NCI-H128 (cell line): ENCODE results near the gene KLHL26.
A peak's percentile ranks its signal among the peaks of the same experiment; 100 is the strongest.
"Not testable (repeated sequence)": the region's sequence is repeated elsewhere in the genome, so short reads cannot be mapped to it uniquely, and the experiment has no call there.

Experiments
- DNase-seq: peaks from one replicate; lab custom pipeline; 2025; ENCODE audit not compliant: unreplicated experiment; lab: John Stamatoyannopoulos, UW

The KLHL26 gene

DNA sequence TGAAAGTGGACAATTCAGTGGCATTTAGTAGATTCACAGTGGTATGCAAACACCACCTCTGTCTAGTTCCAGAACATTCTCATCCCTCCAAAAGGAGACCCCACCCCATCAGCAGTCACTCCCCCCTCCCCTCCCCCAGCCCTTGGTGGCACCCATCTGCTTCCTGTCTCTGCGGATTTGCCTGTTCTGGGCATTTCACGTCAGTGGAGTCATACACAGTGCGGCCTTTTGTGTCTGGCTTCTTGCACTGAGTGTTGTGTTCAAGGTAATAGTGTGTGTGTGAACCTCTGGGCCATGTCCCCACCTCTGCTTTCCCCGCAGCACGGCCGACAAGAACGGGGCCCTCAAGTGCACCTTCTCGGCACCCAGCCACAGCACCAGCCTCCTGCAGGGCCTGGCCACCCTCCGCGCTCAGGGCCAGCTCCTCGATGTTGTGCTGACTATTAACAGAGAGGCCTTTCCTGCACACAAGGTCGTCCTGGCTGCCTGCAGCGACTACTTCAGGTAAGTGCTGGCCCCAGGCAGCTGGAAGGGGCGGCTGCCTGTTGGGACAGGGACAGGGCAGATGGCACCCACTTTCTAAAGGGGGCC lies 27.2 kb downstream of the KLHL26 start:
- no peak for DNase-seq

DNA sequence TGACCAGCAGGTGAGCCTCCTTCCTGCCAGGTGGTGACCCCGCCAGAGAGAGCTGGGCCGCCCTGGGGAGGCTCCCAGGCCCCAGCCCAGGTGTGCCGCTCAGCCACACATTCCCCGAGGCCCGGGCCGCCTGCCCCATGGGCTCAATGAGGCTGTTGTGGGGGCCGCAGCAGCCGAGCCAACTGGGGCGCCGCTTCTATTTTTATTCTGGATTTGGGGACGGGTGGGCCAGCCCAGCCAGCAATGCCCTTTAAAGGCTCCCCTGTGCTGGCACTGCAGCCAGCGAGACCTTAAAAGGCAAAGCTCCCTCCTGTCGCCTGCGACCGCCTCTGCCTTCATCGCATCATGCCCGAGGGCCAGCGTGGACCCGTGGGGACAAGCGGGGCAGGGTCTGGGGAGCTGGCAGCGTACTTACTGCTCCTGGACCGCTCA lies 29.0 kb downstream of the KLHL26 start:
- no peak for DNase-seq

DNA sequence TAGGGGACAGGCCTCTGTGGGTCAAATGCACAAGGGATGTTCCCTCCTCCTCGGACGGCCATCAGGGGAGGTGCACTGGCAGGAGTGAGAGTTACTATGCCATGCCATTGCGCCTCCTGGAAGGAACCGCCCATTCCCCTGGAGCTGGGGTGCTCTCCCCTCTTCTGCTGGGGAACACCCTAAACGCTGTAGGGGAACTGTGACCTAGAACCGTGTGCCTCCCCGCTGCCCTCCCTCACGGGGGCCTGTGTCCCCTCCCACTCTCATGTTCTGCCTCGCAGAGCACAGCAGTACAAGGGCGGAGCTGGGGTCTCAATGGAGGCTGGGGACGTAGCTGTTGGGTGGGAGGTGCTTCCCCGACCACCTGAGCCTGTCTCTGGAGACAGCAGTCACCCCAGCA lies 29.5 kb downstream of the KLHL26 start:
- no peak for DNase-seq

DNA sequence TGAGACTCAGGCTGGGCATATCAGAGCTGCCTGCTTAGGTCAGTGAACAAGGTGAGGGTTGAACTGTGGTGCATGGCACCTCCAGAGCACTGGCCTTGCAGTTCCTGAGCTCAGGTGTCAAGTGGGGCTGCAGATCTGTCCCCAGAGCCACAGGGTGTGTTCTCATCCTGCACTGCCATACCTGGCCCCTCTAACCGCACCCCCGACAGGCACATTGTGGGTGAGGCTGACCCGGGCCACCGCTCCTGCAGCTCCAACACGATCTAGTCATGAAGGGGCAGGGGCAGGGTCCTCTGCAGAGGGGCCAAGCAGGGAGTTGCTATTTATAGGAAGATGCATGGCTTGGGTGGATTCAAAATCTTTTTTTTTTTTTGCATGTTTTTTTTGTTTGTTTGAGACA lies 30.0 kb downstream of the KLHL26 start:
- no peak for DNase-seq

DNA sequence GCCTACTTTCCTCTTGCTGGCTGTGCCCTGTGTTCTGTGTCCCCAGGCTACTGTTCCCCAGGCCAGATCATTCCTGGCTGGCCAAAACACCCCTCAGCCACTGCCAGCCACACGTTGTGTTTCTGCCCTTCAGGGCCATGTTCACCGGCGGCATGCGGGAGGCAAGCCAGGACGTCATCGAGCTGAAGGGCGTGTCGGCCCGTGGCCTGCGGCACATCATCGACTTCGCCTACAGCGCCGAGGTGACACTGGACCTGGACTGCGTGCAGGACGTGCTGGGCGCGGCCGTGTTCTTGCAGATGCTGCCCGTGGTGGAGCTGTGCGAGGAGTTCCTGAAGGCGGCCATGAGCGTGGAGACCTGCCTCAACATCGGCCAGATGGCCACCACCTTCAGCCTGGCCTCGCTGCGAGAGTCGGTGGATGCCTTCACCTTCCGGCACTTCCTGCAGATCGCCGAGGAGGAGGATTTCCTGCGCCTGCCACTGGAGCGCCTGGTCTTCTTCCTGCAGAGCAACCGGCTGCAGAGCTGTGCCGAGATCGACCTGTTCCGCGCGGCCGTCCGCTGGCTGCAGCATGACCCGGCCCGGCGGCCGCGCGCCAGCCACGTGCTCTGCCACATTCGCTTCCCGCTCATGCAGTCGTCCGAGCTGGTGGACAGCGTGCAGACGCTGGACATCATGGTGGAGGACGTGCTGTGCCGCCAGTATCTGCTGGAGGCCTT lies 30.9 kb downstream of the KLHL26 start:
- no peak for DNase-seq

DNA sequence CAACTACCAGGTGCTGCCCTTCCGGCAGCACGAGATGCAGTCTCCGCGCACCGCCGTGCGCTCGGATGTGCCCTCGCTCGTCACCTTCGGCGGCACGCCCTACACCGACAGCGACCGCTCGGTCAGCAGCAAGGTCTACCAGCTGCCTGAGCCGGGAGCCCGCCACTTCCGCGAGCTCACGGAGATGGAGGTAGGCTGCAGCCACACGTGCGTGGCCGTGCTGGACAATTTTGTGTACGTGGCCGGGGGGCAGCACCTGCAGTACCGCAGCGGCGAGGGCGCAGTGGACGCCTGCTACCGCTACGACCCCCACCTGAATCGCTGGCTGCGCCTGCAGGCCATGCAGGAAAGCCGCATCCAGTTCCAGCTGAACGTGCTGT lies 31.4 kb downstream of the KLHL26 start:
- DNase-seq: no peak

DNA sequence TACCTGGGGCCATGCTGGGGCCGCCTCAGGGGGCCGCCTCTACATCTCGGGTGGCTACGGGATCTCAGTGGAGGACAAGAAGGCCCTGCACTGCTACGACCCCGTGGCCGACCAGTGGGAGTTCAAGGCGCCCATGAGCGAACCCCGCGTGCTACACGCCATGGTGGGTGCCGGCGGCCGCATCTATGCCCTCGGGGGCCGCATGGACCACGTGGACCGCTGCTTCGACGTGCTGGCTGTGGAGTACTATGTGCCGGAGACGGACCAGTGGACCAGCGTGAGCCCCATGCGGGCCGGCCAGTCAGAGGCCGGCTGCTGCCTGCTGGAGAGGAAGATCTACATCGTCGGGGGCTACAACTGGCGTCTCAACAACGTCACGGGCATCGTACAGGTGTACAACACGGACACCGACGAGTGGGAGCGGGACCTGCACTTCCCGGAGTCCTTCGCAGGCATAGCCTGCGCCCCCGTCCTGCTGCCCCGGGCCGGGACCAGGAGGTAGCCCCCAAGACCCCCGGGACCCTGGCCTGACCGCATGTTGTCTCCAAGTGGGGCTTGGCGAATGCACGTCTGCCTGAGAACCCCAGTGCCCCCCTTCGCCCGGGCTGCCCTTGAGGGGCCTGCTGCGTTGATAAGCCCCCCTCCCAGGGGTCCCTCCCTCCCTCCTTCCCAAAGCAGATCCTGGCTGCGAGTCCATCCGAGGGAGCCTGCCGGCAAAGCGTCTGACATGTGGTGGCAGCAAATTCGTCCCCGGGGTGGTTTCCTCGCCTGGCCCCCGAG lies 32.1 kb downstream of the KLHL26 start:
- DNase-seq: no peak

DNA sequence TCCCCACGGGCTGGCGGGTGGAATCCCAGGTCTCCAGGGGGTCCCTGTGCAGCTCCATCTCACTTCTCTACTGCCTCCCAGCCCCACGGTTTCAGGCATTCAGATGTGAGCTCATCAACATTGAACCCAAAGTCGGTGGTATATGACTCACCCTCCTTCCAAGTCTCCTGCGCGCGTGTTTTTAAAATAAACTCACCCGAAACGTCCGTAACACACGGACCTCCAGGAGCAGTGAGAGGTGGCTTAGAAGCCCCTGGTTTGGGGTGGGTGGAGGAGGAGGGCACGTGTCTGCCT lies 32.6 kb downstream of the KLHL26 start:
- no peak for DNase-seq

DNA sequence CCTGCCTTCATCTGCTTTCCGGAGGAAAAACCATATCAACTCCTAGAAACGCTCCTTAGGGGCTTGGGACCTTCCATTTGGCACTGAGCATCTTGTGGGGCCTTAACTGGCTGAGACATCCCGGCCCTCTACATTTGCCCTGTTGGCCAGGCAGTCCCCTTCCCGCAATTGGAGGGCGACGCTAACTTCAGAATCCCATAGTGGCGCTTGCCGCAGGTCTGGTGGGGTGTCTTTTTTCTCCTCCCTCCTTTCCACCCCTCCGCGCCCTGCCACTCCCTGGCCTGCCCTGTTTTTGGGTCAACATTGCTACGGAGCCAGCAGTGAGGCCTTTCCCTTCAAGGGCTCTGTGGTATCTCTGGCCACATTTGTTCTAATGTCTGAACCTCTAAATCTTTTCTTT lies 33.1 kb downstream of the KLHL26 start:
- DNase-seq: no peak

DNA sequence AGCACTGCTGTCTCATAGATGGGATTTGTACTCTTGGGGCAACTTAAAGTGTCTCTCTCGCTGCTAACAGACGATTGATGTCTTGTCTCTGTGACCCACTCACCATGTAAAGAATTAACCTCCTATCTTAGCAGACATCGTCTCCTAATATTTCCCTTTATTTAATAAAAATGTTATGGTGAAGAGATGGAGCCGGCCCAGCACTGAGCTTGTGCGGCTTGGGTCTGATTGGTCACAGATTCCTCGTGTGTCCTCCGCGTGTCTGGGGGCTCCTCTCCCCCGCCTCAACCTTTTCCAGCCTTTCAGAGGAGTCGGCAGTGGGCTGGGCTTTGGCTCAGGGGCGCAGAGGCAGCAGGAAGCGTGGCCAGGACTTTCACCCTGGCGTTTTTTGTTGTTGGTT lies 33.5 kb downstream of the KLHL26 start:
- no peak for DNase-seq

DNA sequence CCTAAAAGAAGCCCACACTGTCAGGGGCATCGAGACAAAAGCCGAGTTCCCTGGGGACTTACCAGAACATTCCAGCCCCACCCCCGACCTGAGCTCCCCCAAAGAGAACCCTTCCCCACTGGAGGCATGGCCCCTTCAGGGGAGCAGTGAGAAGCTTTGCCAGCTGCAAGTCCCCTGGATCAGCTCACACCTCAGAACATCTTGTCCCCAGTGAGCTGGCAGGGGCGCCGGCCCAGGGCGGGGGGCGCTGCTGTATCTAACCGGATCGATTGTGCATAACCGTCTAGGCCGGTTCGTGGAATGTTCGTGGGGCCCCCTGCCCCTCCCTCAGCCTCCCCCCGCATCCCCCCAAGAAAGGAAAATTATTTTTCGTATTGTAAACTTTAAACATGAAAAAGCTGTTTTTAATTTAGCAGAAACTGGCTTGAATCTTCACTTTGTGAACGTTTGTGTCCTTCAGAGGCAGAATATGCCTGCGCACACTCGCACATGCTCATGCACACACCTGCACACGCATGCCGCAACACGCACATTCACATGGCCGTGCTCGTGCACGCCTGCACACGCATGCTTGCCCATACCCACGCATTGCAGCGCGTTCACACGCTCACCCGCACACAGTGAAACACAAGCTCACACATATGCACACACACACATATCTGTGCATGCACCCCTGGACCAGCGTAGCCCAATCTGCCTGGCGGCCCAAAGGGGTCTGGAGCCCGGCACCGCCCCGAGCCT lies 34.6 kb downstream of the KLHL26 start:
- DNase-seq: no peak

DNA sequence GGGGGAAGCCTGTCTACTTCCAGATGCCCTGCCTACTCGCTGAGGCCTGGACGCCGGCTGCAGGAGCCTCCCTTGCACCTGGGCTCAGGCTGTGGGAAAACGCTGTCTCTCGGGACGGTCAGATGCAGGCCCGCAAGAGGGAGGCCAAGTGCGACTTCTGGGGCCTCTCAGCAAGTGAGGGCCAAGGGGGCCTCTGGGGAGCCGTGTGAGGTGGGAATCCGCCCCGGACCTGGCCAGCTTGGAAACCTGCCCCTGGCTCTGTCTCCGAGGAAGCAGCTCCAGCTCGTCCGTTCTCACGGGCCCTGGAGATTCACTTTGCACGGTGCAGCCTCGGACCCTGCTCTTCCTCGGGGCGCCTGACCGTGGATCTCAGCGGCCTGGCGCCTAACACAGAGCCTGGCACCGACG lies 35.2 kb downstream of the KLHL26 start:
- DNase-seq: no peak

DNA sequence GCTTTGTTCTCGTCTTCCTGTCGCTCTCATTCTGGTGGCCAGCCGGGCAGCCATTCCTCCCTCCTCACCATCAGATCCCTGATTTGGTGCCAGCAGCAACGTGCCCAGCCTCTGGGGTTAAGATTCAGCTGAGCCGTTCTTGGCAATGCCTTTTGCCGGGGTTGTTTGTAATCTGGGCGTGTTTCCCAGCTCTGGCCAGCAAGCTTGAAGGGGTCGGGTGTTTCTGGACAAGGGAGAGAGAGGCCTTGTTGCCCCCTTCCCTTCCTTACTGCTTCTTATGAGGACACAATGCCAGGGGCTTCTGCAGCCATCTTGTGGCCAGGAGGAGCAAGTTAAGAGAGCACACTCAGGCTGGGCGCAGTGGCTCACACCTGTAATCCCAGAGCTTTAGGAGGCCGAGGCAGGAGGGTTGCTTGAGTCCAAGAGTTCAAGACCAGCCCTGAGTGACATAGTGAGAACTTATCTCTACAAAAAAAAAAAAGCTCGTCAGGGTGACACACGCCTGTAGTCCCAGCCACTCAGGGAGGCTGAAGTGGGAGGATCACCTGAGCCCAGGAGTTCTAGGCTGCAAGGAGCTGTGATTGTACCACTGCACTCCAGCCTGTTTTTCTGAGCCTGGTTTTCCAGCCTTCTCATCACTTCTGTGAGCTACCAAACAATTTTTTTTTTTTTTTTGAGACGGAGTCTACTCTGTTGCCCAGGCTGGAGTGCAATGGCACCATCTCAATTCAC lies 35.9 kb downstream of the KLHL26 start:
- no peak for DNase-seq

DNA sequence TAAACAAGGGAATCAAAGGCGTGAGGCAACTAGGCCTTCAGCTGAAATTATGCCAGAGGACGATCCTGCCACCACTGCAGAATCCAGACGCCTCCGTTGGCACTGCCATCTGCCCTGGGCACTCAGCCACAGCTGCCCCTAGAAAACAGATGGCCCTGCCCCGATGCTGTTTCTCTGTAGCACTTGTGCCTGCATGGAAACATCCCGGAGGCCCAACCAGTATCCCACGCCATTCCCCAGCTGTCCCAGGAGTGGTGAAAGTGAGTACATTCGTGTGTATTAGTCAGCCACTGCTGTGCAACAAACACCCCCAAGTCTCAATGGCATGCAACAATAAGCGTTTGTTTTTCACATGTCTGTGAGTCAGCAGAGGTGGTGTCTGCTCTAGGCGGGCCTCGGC lies 37.8 kb downstream of the KLHL26 start:
- no peak for DNase-seq

DNA sequence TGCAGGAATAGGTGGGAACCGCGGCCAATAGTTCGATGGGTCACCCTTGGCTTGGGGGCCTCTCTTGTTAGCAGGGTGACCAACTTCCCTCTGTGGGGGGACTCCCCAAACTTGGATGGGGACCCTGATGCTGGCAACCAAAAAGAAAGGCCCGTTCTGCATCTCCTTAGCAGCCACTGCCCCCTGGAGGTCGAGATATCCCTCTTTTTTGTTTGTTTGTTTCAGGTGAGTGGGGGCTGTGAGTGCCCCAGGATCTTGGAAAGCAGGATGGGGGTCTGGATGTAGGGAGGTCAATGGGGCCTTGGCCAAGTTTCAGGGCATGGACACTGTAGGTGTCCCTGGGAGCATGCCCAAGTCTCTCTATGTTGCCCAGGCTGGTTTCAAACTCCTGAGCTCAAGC lies 39.0 kb downstream of the KLHL26 start:
- no peak for DNase-seq

DNA sequence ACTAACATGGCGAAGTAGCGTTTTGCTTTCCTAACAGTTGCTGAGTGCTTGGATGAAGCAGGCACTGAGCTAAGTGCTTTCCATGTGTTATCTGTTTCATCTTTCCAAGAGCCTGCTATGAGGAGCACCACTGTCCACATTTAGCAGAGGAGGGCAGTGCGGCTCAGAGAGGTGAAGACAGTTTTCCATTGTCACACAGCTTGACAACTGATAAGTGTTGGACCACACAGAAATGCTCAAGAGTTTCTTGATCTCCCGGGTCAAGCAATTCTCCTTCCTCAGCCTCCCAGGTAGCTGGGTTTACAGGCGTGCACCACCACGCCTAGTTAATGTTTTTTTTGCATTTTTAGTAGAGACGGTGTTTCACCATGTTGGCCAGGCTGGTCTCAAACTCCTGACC lies 39.9 kb downstream of the KLHL26 start:
- no peak for DNase-seq

DNA sequence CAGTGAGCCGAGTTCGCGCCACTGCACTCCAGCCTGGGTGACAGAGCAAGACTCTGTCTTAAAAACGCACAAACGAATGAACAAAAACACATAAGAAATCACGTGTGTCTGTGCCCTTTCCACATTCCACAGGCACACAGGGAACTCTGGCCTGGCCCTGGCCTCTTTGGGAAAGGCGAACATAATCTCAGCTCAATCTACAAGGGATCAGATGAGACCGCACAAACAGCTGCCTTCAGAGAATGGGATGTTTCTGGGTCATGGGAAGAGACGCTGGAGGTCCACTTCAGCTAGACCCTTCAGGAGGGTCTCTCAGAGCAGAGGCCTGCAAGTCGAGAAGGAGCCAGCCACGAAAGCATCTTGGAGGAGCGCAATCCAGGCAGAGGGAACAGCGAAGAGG lies 40.3 kb downstream of the KLHL26 start:
- no peak for DNase-seq

DNA sequence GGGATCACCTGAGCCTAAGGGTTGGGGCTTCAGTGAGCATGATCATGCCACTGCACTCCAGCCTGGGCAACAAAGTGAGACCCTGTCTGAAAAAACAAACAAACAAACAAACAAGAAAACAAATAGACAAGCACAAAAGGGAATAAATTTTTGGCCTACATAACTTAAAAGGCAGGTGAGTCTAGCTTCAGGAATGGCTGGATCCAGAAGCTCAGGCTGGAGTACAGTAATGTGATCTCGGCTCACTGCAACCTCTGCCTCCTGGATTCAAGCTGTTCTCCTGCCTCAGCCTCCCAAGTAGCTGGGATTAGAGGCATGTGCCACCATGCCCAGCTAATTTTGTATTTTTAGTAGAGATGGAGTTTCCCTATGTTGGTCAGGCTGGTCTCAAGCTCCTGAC lies 43.3 kb downstream of the KLHL26 start:
- not testable (repeated sequence) for DNase-seq

DNA sequence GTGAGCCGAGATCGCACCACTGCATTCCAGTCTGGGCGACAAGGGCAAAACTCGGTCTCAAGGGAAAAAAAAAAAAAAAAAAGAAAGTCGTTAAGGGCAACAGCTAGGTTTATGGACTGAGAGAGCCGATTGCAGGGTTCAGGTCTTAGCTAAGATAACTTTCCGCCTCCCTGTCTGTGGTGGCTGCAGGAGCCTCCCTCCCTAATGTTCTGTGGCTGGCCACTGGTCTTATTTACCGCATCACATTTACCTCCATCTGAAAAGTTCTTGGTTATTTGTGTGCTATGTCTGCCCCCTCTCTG lies 45.9 kb downstream of the KLHL26 start:
- DNase-seq: no peak

DNA sequence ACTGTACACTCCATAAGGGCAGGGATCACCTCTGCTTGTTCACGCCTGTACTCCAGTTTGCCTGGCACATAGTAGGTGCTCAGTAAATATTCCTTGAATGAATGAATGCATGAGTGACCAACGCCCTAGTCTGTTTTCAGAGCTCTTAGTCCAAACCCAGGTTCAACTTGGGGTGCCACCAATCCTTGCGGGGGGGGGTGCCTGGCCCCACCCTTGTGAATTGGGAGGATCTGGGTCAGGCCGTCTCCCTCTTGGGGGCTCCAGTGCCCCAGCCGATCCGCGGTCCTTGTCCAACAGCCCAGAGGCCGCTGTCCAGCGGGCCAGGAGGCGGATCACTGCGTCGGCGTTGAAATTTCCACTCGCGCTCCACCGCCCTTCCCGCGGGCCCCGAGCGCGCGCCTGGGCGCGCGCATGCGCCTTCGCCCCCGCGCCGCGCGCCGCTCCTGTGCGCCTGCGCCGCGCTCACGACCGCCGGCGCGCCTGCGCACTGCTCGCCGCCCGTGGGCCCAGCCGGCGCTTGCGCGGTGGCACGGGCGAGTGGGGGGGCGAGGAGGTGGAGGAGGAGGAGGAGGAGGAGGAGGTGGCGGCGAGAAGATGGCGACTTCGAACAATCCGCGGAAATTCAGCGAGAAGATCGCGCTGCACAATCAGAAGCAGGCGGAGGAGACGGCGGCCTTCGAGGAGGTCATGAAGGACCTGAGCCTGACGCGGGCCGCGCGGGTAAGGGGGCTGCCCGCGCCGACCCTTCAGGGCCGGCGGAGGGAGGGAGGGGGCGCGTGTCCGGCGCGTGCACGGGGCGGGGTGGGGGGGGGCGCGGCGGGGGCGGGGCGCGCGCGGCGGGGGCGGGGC lies 46.5 kb downstream of the KLHL26 start, which contains the start of gene CRTC1:
CRTC1 (plus strand) TSS at position 572 of the 849 bp plus-strand sequence; CDS start at position 595, 23 bp downstream.
- peak; percentile 67 for DNase-seq
